Astrocyte (in vitro differentiated cells and primary cell): ENCODE data around the gene FHIT.

ENCODE experiments used
- CTCF ChIP-seq: IDR thresholded peaks from 2 replicates; pipeline ENCODE4 v1.5.1; 2011; ENCODE audit warnings: low read depth, mild to moderate bottlenecking, inconsistent platforms, low read length, moderate library complexity; ENCODE audit not compliant: insufficient read depth
- EZH2 ChIP-seq: IDR thresholded peaks from 2 replicates; pipeline ENCODE4 v1.6.1; 2012; ENCODE audit warnings: mild to moderate bottlenecking, low read length, inconsistent platforms; ENCODE audit not compliant: insufficient read depth

- TF ChIP-seq CTCF: no peak
- TF ChIP-seq EZH2: no peak
Observed at GRCh38 chr3:60015032-60015705, 1236.1 kb downstream of the FHIT start.
